Measurements from ENCODE around the gene DOCK2. TPM values are rescaled to one million over a fixed set of nuclear protein-coding genes. Genes with fewer than 3 reads are reported as not detected.

DOCK2 gene
- total and polyA plus RNA-seq, 2 of the 8 experiments (the other 6 are each of a cell fraction or from before 2014, with no cell fraction given): 3.9 to 5.7 TPM

GRCh38 chr5:170108266-170108785 is 471.3 kb downstream of the DOCK2 start:
- WGBS, 2 experiments (ENCODE audit: extremely low coverage in 1 of 2, insufficient coverage in 1 of 2, insufficient read length in 1 of 2, insufficient replicate concordance in 2 of 2, low coverage in 1 of 2, low lambda C conversion rate in 2 of 2, missing lambda C conversion rate in 1 of 2): 87% methylated on average over 11 of the region's 12 CpGs; no CpG with 5 or more reads in 1 of the 2 experiments
- H3K23ac ChIP-seq (ENCODE audit: insufficient read length): no peak overlapping the region
- H3K79me1 ChIP-seq (ENCODE audit: low read depth, low read length): no peaks in the 10 kb centered on the region
- H3K4me1 ChIP-seq (replicated peaks in 1 of 4; ENCODE audit: control insufficient read depth in 3 of 4, insufficient read depth in 4 of 4, low read length in 3 of 4): peaks cover 2 to 13% (median 8%) of the 10 kb centered on the region in 4 experiments
- H3K56ac ChIP-seq (replicated peaks; ENCODE audit: insufficient read length, low read depth, low read length): no peak overlapping the region
- no peak for FAIRE-seq
- no peaks in the 10 kb centered on the region for H4K20me1 ChIP-seq (replicated peaks in 1 of 2; ENCODE audit: control insufficient read depth in 1 of 2, insufficient read depth in 2 of 2, low read length in 2 of 2)
- H4K91ac ChIP-seq (replicated peaks; ENCODE audit: insufficient read length, low read length): no peak overlapping the region
- POLR2A ChIA-PET (ENCODE audit: partially characterized antibody): no interaction called here
- peaks cover 0 to 52% (median 21%) of the 10 kb centered on the region in 4 experiments; a peak in 6 of 7 replicates for H3K27me3 ChIP-seq (replicated peaks in 1 of 4; ENCODE audit: control insufficient read depth in 3 of 4, extremely low read depth in 1 of 4, insufficient read depth in 3 of 4, low read length in 3 of 4)
- no peak overlapping the region for H2BK15ac ChIP-seq (ENCODE audit: low read length)
- 0 out of 2 replicates have a peak overlapping the region, but pooled peaks have one; percentile 23 for H2BK12ac ChIP-seq (ENCODE audit: low read depth, low read length)
- no peaks in the 10 kb centered on the region for H3K9me3 ChIP-seq (ENCODE audit: insufficient read depth in 2 of 2, low read depth in 1 of 2, low read length in 1 of 2)
- H2BK20ac ChIP-seq (ENCODE audit: low read length): no peak overlapping the region
- H3K4ac ChIP-seq (replicated peaks; ENCODE audit: insufficient read length, low read depth, low read length): no peak overlapping the region
- H2BK120ac ChIP-seq (replicated peaks; ENCODE audit: low read depth, low read length): no peak overlapping the region
- no peak overlapping the region for H2AFZ ChIP-seq (ENCODE audit: low read length)
- no peaks in the 10 kb centered on the region for H3K23me2 ChIP-seq (ENCODE audit: low read depth, low read length)
- no peak overlapping the region for H3K4me2 ChIP-seq (ENCODE audit: insufficient read depth in 1 of 2, low read depth in 2 of 2, low read length in 2 of 2)
- no peak overlapping the region for H3K27ac ChIP-seq (ENCODE audit: low read depth, low read length)
- no peak overlapping the region for H3K9ac ChIP-seq (replicated peaks in 1 of 4; ENCODE audit: extremely low read depth in 1 of 4, low read depth in 3 of 4, low read length in 3 of 4)
- H4K8ac ChIP-seq (ENCODE audit: extremely low read depth, insufficient read depth, low read length): no peak overlapping the region
- H2AK5ac ChIP-seq (ENCODE audit: low read depth, low read length): no peak overlapping the region
- H2BK5ac ChIP-seq (ENCODE audit: low read depth, low read length): no peak overlapping the region
- peak in 1 of 2 experiments; percentile 39 for DNase-seq (ENCODE audit: low read depth in 1 of 2, low spot score in 2 of 2)
- H3K4me3 ChIP-seq (ENCODE audit: extremely low read depth in 1 of 4, insufficient read depth in 2 of 4, low read depth in 3 of 4, low read length in 4 of 4): no peak overlapping the region
- H3K14ac ChIP-seq (ENCODE audit: insufficient read length): no peak overlapping the region
- no peaks in the 10 kb centered on the region for H3K79me2 ChIP-seq (ENCODE audit: control insufficient read depth in 1 of 2, insufficient read depth in 2 of 2, low read length in 2 of 2)
- CTCF ChIA-PET (ENCODE audit: partially characterized antibody): interaction anchor here (16.0 kb wide), 1 partner anchor 75 kb away, joined by 217 read pairs; no protein-coding TSS in a partner anchor
- H4K5ac ChIP-seq (ENCODE audit: insufficient read length, low read depth, low read length): no peak overlapping the region
- no peak overlapping the region for H3K18ac ChIP-seq (ENCODE audit: extremely low read depth, low read length)
- no peaks in the 10 kb centered on the region for H3K36me3 ChIP-seq (ENCODE audit: control insufficient read depth in 2 of 4, insufficient read depth in 4 of 4, low read length in 3 of 4)
- no peak for TF ChIP-seq BCL11A (IDR thresholded peaks at IDR 0.05; ENCODE audit: low read depth in 2 of 2, low read length in 2 of 2)
- TF ChIP-seq CTBP2 (IDR thresholded peaks at IDR 0.05; ENCODE audit: borderline replicate concordance, insufficient read depth, insufficient read length, low read length): no peak
- no peak for TF ChIP-seq SAP30 (IDR thresholded peaks at IDR 0.05; ENCODE audit: insufficient read depth, insufficient replicate concordance, low read length)
- no peak for TF ChIP-seq NANOG (IDR thresholded peaks at IDR 0.05; ENCODE audit: insufficient read depth, low read depth, low read length, poor library complexity, severe bottlenecking)
- TF ChIP-seq GTF2F1 (IDR thresholded peaks at IDR 0.05; ENCODE audit: borderline replicate concordance, low read depth, low read length): no peak
- TF ChIP-seq CHD1 (IDR thresholded peaks at IDR 0.05; ENCODE audit: low read depth, low read length): no peak
- no peak for TF ChIP-seq CBX5 (IDR thresholded peaks at IDR 0.05; ENCODE audit: low read depth, low read length)
- TF ChIP-seq CTCF (IDR thresholded peaks at IDR 0.05; ENCODE audit: control extremely low read depth in 1 of 3, insufficient read depth in 1 of 3, low read depth in 1 of 3, low read length in 3 of 3): no peak
- no peak for TF ChIP-seq EZH2 (IDR thresholded peaks at IDR 0.05; ENCODE audit: low read depth, low read length, severe bottlenecking)
- TF ChIP-seq MAX (IDR thresholded peaks at IDR 0.05): no peak
